ENCODE results near the gene NFX1. TPM values are rescaled to one million over a fixed set of nuclear protein-coding genes. Genes with fewer than 3 reads are reported as not detected.
"Not testable (repeated sequence)": the region's sequence is repeated elsewhere in the genome, so short reads cannot be mapped to it uniquely, and the experiment has no call there.

NFX1 gene
- total RNA-seq, 1 donor from 2014 or later, result 31.4 TPM

DNA sequence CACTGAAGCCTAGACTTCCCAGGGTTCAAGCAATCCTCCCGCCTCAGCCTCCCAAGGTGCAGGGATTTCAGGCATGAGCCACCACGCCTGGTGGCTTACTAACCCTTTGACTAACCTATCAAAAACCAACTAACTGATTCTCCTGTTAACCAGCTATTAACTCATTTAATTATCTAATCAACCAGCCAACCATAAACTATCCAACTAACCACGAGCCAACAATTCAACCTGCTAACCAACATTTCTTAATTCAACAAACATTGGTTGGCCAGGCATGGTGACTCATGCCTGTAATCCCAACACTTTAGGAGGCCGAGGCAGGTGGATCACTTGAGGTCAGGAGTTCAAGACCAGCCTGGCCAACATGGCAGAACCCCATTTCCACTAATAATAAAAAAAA is 108.7 kb downstream of the NFX1 start:
- Histone ChIP-seq H3K4me3 (peak overlapping the region; percentile 75), H3K4me1 (peaks cover 72% of the 10 kb centered on the region), H3K27ac (replicated peaks) (peak overlapping the region; percentile 97)
- H3K36me3 ChIP-seq; H3K27me3 ChIP-seq (ENCODE audit: low read depth); H3K9me3 ChIP-seq (replicated peaks); intact Hi-C loops (cut with micrococcal nuclease); DNase-seq: not testable (repeated sequence)

GRCh38 chr9:33401809-33402208 is 111.5 kb downstream of the NFX1 start:
- DNase-seq; H3K36me3 ChIP-seq; intact Hi-C loops (cut with micrococcal nuclease); H3K9me3 ChIP-seq (replicated peaks); H3K27me3 ChIP-seq (ENCODE audit: low read depth): not testable (repeated sequence)
- H3K4me1 ChIP-seq, result peaks cover 82% of the 10 kb centered on the region
- H3K4me3 ChIP-seq, result peak overlapping the region; percentile 75
- H3K27ac ChIP-seq (replicated peaks), result peak overlapping the region; percentile 97

DNA sequence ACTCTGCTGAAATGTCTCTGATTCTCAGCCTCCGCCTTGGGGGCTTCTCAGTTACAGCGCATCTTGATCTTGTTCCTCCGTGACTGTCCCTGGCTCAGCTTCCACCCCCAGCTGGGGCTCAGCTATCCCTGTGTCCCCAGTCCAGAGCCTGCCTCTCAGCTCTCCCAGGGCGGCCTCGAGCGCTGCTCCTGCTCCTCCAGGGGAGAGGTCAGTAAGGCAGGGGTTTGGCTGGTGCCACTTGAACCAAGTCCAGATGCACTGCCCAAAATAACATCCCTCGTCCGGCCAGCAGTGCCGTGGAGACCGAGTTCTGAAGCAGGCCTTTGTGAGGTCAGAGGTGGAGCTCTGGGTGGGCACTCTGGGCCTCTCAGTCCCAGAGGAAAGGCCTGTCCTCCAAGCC is 112.1 kb downstream of the NFX1 start, which contains the start of gene AQP7:
AQP7 (minus strand) TSS at position 198 of the 400 bp plus-strand sequence. CDS start 1,306 bp downstream, outside the sequence.
- H3K4me1 ChIP-seq, result peaks cover 76% of the 10 kb centered on the region
- H3K9me3 ChIP-seq (replicated peaks); H3K27me3 ChIP-seq (ENCODE audit: low read depth); H3K36me3 ChIP-seq; intact Hi-C loops (cut with micrococcal nuclease): not testable (repeated sequence)
- peak; percentile 75 for DNase-seq
- peak within 1 kb of the TSS; percentile 97 for H3K27ac ChIP-seq (replicated peaks)
- peak within 1 kb of the TSS; percentile 75 for H3K4me3 ChIP-seq

DNA sequence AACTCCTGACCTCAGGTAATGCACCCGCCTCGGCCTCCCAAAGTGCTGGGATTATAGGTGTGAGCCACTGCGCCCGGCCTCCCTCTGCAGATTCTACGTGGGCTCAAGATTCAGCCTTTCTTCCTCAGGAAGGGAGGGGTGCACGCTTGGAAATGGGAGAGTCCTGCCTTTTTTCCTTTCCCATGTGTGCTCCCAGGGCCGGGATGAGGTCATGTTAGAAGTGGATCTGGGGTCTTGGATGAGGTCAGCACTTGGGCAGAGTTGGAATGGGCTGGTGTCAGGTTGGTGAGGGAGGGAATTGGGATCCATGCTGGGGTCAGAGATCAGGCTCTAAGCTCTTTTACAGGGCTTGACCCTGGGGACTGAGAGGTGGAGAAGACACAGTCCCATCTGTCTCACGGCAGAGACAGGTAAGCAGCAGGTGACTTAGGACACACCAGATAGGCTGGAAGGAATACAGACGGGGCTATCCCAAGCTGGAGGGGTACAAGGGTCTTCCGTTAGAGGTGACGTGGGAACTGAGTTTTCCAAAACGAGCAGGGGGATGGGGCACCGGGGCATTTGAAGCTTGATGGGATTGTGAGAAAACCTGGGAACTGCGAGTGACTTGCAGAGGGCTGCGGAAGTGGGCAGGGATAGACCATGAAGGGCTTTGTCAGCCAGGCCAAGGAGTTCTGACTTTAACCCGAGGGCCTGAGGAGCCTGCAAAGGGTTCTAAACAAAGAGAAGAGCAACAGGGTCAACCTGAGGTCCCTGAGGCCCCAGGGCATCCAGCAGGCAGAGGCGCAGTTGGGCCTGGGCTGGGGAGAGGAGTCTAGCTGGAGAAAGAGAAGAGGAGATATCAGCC is 113.8 kb downstream of the NFX1 start:
- TF ChIP-seq, protein P1, sequence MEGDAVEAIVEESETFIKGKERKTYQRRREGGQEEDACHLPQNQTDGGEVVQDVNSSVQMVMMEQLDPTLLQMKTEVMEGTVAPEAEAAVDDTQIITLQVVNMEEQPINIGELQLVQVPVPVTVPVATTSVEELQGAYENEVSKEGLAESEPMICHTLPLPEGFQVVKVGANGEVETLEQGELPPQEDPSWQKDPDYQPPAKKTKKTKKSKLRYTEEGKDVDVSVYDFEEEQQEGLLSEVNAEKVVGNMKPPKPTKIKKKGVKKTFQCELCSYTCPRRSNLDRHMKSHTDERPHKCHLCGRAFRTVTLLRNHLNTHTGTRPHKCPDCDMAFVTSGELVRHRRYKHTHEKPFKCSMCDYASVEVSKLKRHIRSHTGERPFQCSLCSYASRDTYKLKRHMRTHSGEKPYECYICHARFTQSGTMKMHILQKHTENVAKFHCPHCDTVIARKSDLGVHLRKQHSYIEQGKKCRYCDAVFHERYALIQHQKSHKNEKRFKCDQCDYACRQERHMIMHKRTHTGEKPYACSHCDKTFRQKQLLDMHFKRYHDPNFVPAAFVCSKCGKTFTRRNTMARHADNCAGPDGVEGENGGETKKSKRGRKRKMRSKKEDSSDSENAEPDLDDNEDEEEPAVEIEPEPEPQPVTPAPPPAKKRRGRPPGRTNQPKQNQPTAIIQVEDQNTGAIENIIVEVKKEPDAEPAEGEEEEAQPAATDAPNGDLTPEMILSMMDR (IDR thresholded peaks at IDR 0.05; ENCODE audit: borderline replicate concordance), result no peak
- DNase-seq, result no peak
- Histone ChIP-seq H3K27ac (replicated peaks) (peak overlapping the region; percentile 97), H3K9me3 (replicated peaks) (no peaks in the 10 kb centered on the region), H3K36me3 (no peaks in the 10 kb centered on the region), H3K4me3 (peak overlapping the region; percentile 75), H3K27me3 (ENCODE audit: low read depth) (no peaks in the 10 kb centered on the region), H3K4me1 (peaks cover 62% of the 10 kb centered on the region)
- intact Hi-C loops (cut with micrococcal nuclease), result no loop called here

DNA sequence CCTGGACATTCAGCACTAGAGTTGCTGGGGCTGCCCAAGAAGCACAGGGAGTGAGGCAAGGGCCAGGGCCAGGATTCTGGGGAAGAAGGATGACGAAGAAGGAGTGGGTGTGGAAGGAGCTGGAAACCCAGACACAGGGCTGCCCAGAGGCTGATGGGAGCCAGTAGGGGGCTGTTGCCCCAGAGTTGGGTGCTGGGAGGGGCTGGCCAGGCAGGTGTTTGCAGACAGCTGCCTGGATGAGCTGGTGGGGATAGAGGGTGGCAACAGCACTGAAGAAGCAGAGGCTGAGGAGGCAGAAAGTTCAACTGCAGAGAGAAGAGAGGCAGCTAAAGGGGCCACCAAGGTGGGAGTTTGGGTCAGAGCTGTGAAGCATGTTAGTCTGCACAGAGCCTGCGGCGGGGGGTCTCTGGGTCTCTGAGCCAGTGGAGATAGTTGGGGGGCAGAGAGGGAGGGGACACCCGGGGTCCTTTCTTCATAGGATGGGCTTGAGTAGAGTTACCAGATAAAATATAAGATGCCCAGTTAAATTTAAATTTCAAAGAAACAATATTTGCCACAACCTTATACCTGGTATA is 114.6 kb downstream of the NFX1 start:
- no peaks in the 10 kb centered on the region for H3K36me3 ChIP-seq
- intact Hi-C loops (cut with micrococcal nuclease), result no loop called here
- DNase-seq, result no peak
- peaks cover 55% of the 10 kb centered on the region for H3K4me1 ChIP-seq
- H3K27ac ChIP-seq (replicated peaks), result peak overlapping the region; percentile 97
- no peak overlapping the region for H3K4me3 ChIP-seq
- TF ChIP-seq, protein P1 (IDR thresholded peaks at IDR 0.05; ENCODE audit: borderline replicate concordance), result no peak
- no peaks in the 10 kb centered on the region for H3K9me3 ChIP-seq (replicated peaks)
- H3K27me3 ChIP-seq (ENCODE audit: low read depth), result no peaks in the 10 kb centered on the region

DNA sequence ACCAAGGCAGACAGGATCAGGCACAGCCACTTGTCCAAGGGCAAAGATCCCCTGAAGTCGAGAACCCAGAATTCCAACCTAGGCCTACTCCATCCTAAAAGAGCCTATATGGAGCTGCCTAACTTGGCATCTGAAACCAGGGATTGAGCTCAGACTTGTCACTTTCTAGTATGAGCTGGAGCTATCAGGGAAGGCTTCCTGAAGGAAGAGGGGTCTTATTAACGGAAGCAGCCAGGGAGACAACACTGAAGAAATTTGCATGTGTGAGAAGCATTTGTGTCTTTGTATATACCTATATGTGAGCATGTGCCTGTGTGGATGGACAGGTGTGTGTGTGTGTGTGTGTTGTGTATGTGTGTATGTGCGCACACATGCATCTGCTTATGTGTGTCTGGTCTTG is 116.7 kb downstream of the NFX1 start:
- intact Hi-C loops (cut with micrococcal nuclease), result no loop called here
- no peak for DNase-seq
- TF ChIP-seq, protein P1 (IDR thresholded peaks at IDR 0.05; ENCODE audit: borderline replicate concordance), result no peak
- no peaks in the 10 kb centered on the region for H3K9me3 ChIP-seq (replicated peaks)
- H3K4me1 ChIP-seq, result peaks cover 40% of the 10 kb centered on the region
- no peaks in the 10 kb centered on the region for H3K36me3 ChIP-seq
- no peak overlapping the region for H3K4me3 ChIP-seq
- no peak overlapping the region for H3K27ac ChIP-seq (replicated peaks)
- H3K27me3 ChIP-seq (ENCODE audit: low read depth), result no peaks in the 10 kb centered on the region

DNA sequence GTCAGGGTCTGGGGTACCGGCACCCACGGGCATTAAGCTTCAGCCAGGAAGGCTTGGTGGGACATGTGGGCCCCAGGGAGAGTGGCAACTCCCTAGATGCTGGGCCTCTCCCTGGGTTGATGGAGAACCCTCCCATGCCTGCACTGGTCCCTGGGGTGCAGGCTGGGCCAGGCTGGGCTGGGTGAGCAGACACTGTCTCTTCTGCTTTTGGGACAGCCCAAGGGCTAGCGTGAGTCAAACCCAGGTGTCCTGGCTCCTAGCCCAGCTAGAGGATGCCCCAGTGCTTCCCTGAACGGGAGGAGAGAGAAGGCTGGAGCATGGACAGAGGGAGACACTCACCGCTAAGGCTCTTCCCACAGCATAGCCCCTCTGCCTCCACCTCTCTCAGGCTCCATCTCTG is 117.8 kb downstream of the NFX1 start:
- Histone ChIP-seq H3K4me1 (peaks cover 29% of the 10 kb centered on the region), H3K4me3 (no peak overlapping the region)
- intact Hi-C loops (cut with micrococcal nuclease), result no loop called here

More for the DNA sequence above, 117.8 kb downstream of the NFX1 start:
- Histone ChIP-seq H3K27me3 (ENCODE audit: low read depth) (no peaks in the 10 kb centered on the region), H3K27ac (replicated peaks) (no peak overlapping the region), H3K9me3 (replicated peaks) (no peaks in the 10 kb centered on the region), H3K36me3 (no peaks in the 10 kb centered on the region)
- TF ChIP-seq, protein P1 (IDR thresholded peaks at IDR 0.05; ENCODE audit: borderline replicate concordance), result no peak
- no peak for DNase-seq
